Measurements from ENCODE around the gene GIMAP1.
"Not testable (repeated sequence)": the region's sequence is repeated elsewhere in the genome, so short reads cannot be mapped to it uniquely, and the experiment has no call there.

The GIMAP1 gene

GRCh38 chr7:150716368-150716767, at the start of gene GIMAP1:
Gene GIMAP1 (plus strand): TSS chr7:150716613. CDS start chr7:150719048, 2,435 bp downstream.
- in situ Hi-C loops (cut with HindIII; ENCODE audit: low sequenced_read_pairs): no loop called here
- no peak within 1 kb of the TSS for H3K4me3 ChIP-seq (ENCODE audit: low read depth, low read length)
- TF ChIP-seq CTCF (IDR thresholded peaks at IDR 0.05; ENCODE audit: low read depth, low read length, missing control alignments): no peak
- no peak for DNase-seq (ENCODE audit: low read depth)

- no peak overlapping the region for H3K4me3 ChIP-seq (ENCODE audit: low read depth, low read length)
- DNase-seq (ENCODE audit: low read depth): no peak
- in situ Hi-C loops (cut with HindIII; ENCODE audit: low sequenced_read_pairs): no loop called here
- no peak for TF ChIP-seq CTCF (IDR thresholded peaks at IDR 0.05; ENCODE audit: low read depth, low read length, missing control alignments)
Observed at GRCh38 chr7:150668472-150668911, 47.9 kb upstream of the GIMAP1 start.

GRCh38 chr7:150668977-150669376, 47.4 kb upstream of the GIMAP1 start:
- no peak overlapping the region for H3K4me3 ChIP-seq (ENCODE audit: low read depth, low read length)
- TF ChIP-seq CTCF (IDR thresholded peaks at IDR 0.05; ENCODE audit: low read depth, low read length, missing control alignments): no peak
- DNase-seq (ENCODE audit: low read depth): no peak
- in situ Hi-C loops (cut with HindIII; ENCODE audit: low sequenced_read_pairs): no loop called here

- in situ Hi-C loops (cut with HindIII; ENCODE audit: low sequenced_read_pairs); DNase-seq (ENCODE audit: low read depth); H3K4me3 ChIP-seq (ENCODE audit: low read depth, low read length): not testable (repeated sequence)
Observed at GRCh38 chr7:150671798-150672585, 44.4 kb upstream of the GIMAP1 start.

GRCh38 chr7:150675714-150676113, 40.7 kb upstream of the GIMAP1 start:
- TF ChIP-seq CTCF (IDR thresholded peaks at IDR 0.05; ENCODE audit: low read depth, low read length, missing control alignments): no peak
- no peak for DNase-seq (ENCODE audit: low read depth)
- H3K4me3 ChIP-seq (ENCODE audit: low read depth, low read length): no peak overlapping the region
- in situ Hi-C loops (cut with HindIII; ENCODE audit: low sequenced_read_pairs): no loop called here

GRCh38 chr7:150676276-150676675, 40.1 kb upstream of the GIMAP1 start:
- DNase-seq (ENCODE audit: low read depth); H3K4me3 ChIP-seq (ENCODE audit: low read depth, low read length); in situ Hi-C loops (cut with HindIII; ENCODE audit: low sequenced_read_pairs): not testable (repeated sequence)

GRCh38 chr7:150676854-150677253, 39.6 kb upstream of the GIMAP1 start:
- not testable (repeated sequence) for DNase-seq (ENCODE audit: low read depth); H3K4me3 ChIP-seq (ENCODE audit: low read depth, low read length)

GRCh38 chr7:150678601-150679000, 37.8 kb upstream of the GIMAP1 start:
- DNase-seq (ENCODE audit: low read depth); in situ Hi-C loops (cut with HindIII; ENCODE audit: low sequenced_read_pairs); H3K4me3 ChIP-seq (ENCODE audit: low read depth, low read length): not testable (repeated sequence)

More at GRCh38 chr7:150676854-150677253, 39.6 kb upstream of the GIMAP1 start:
- in situ Hi-C loops (cut with HindIII; ENCODE audit: low sequenced_read_pairs): not testable (repeated sequence)

GRCh38 chr7:150680364-150680763, 36.0 kb upstream of the GIMAP1 start:
- H3K4me3 ChIP-seq (ENCODE audit: low read depth, low read length); DNase-seq (ENCODE audit: low read depth); in situ Hi-C loops (cut with HindIII; ENCODE audit: low sequenced_read_pairs): not testable (repeated sequence)
